Neural progenitor cell (in vitro differentiated cells): ENCODE results near the gene CTDSP2.

Experiments used
- CTCF ChIP-seq: fragments of 200-600 bp; sonication (generic); IDR thresholded peaks from 2 replicates; pipeline ENCODE4 v1.5.1; 2017; ENCODE audit warnings: antibody characterized with exemption, mild to moderate bottlenecking
- EZH2 ChIP-seq: fragments of 200-600 bp; sonication (generic); IDR thresholded peaks from 2 replicates; pipeline ENCODE4 v1.6.1; 2017; ENCODE audit warnings: antibody characterized with exemption, mild to moderate bottlenecking, moderate library complexity

DNA sequence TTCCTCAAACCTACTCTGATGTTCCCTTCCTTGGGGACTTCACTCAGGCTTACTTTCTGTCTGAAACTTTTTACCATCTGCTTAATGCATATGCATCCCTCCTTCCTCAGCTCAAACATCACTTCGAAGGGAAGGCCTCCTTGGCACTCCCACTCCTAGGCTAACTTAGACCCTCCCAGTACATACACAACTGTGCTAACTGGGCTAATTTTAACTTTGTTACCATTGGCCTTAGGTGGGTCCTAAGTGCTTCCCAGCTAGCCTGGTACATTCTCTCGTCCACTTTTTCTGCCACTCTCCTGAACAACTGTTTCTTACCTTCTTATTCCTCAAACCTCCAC is 70.3 kb downstream of the CTDSP2 start:
- no peak for TF ChIP-seq CTCF
- TF ChIP-seq EZH2 = no peak
